Esophagus squamous epithelium (tissue), 4 donors: ENCODE measurements around the gene CNTN1.

Source experiments
- POLR2A ChIP-seq, 4 donors: fragments of 450-650 bp; IDR thresholded peaks; one replicate each; pipeline ENCODE4 v1.6.1; 2017; ENCODE audit warnings: antibody characterized with exemption in 4 of 4, mild to moderate bottlenecking in 4 of 4, moderate library complexity in 3 of 4
- TF ChIP-seq, protein P1 (sequence below), 6 experiments: fragments of 450-650 bp in 4 of 6; fragments of 200-600 bp in 2 of 6; sonication (generic) in 2 of 6; IDR thresholded peaks; one replicate each; pipeline ENCODE4 v1.5.1; 2016 to 2019; ENCODE audit warnings: antibody characterized with exemption in 6 of 6, mild to moderate bottlenecking in 4 of 6, moderate library complexity in 4 of 6

DNA sequence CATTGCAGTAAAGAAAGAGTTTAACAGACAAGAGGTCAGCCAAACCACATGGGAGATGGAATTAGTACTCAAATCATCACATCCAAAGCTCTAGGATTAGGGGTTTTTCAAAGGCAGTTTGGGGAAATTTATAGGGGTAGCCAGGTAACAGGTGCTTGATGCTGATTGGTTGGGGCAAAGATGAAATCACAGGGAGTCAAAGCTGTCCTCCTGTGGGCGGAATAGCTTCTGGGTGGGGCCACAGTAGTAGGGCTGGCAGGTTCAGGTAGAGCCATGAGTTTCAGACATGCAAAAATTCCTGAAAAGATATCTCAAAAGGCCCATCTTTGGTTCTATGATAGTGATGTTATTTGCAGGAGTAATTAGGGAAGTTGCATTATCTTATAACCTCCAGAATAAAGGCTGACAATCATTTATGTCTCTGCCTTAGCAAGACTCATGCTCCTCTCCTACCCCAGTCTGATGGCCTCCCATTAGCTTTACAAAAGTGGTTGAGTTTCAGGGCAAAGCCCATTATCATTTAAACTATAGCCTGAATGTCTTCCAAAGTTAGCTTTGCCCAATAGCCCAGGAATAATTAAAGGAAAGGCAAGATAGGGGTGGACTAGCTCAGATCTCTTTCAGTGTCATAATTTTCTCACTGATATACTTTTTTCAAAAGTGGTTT is 42.1 kb upstream of the CNTN1 start:
- TF ChIP-seq, protein P1, sequence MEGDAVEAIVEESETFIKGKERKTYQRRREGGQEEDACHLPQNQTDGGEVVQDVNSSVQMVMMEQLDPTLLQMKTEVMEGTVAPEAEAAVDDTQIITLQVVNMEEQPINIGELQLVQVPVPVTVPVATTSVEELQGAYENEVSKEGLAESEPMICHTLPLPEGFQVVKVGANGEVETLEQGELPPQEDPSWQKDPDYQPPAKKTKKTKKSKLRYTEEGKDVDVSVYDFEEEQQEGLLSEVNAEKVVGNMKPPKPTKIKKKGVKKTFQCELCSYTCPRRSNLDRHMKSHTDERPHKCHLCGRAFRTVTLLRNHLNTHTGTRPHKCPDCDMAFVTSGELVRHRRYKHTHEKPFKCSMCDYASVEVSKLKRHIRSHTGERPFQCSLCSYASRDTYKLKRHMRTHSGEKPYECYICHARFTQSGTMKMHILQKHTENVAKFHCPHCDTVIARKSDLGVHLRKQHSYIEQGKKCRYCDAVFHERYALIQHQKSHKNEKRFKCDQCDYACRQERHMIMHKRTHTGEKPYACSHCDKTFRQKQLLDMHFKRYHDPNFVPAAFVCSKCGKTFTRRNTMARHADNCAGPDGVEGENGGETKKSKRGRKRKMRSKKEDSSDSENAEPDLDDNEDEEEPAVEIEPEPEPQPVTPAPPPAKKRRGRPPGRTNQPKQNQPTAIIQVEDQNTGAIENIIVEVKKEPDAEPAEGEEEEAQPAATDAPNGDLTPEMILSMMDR (IDR thresholded peaks at IDR 0.05): no peak
- no peak for TF ChIP-seq POLR2A (IDR thresholded peaks at IDR 0.05)
